GM18502 (cell line): ENCODE measurements around the gene CAP2.

ENCODE experiments used
- ATAC-seq: cut with Tn5 transposase; IDR thresholded peaks from one replicate; pipeline ENCODE4 v1.9.1; 2021; ENCODE audit warnings: mild to moderate bottlenecking; ENCODE audit not compliant: unreplicated experiment, poor library complexity

Gene CAP2

GRCh38 chr6:17491416-17492142, 98.2 kb downstream of the CAP2 start:
- no peak for ATAC-seq

GRCh38 chr6:17492350-17492749, 99.0 kb downstream of the CAP2 start:
- ATAC-seq: no peak

GRCh38 chr6:17493286-17493685, 99.9 kb downstream of the CAP2 start:
- no peak for ATAC-seq

GRCh38 chr6:17494177-17494576, 100.8 kb downstream of the CAP2 start:
- ATAC-seq: no peak

GRCh38 chr6:17494919-17495318, 101.5 kb downstream of the CAP2 start:
- ATAC-seq: no peak

GRCh38 chr6:17497535-17498095, 104.2 kb downstream of the CAP2 start:
- no peak for ATAC-seq

GRCh38 chr6:17501442-17501841, 108.0 kb downstream of the CAP2 start:
- no peak for ATAC-seq

- ATAC-seq: no peak
Measured at GRCh38 chr6:17501982-17502704, 108.7 kb downstream of the CAP2 start.

- ATAC-seq: no peak
Measured at GRCh38 chr6:17503051-17503450, 109.7 kb downstream of the CAP2 start.

GRCh38 chr6:17504005-17504404, 110.6 kb downstream of the CAP2 start:
- ATAC-seq: no peak

GRCh38 chr6:17505062-17505476, 111.7 kb downstream of the CAP2 start:
- no peak for ATAC-seq

GRCh38 chr6:17505767-17506280, 112.4 kb downstream of the CAP2 start:
- ATAC-seq: no peak

- ATAC-seq: no peak
Measured at GRCh38 chr6:17506531-17506930, 113.1 kb downstream of the CAP2 start.

- ATAC-seq: no peak
Measured at GRCh38 chr6:17506962-17507361, 113.6 kb downstream of the CAP2 start.

- ATAC-seq: no peak
Measured at GRCh38 chr6:17511084-17511483, 117.7 kb downstream of the CAP2 start.

GRCh38 chr6:17511580-17511979, 118.2 kb downstream of the CAP2 start:
- no peak for ATAC-seq

- no peak for ATAC-seq
Measured at GRCh38 chr6:17519120-17519519, 125.7 kb downstream of the CAP2 start.

GRCh38 chr6:17525637-17526036, 132.2 kb downstream of the CAP2 start:
- no peak for ATAC-seq

- no peak for ATAC-seq
Measured at GRCh38 chr6:17527076-17527475, 133.7 kb downstream of the CAP2 start.

GRCh38 chr6:17530321-17530835, 137.0 kb downstream of the CAP2 start:
- ATAC-seq: no peak

- no peak for ATAC-seq
Measured at GRCh38 chr6:17536586-17536985, 143.2 kb downstream of the CAP2 start.
